DOHH2 (cell line): ENCODE data around the gene SPTBN2.

Experiments
- H3F3A ChIP-seq: fragments of 200-600 bp; sonication (generic), shearing (Covaris generic); 2 replicates; pipeline ENCODE4 v1.6.0; 2016; ENCODE audit warnings: antibody characterized with exemption, mild to moderate bottlenecking; ENCODE audit not compliant: control insufficient read depth, insufficient read depth
- H3K27ac ChIP-seq: fragments of 200-600 bp; sonication (generic); 2 replicates; pipeline ENCODE4 v1.5.1; 2014; ENCODE audit warnings: low read depth, mild to moderate bottlenecking, low read length, moderate library complexity
- H3K27me3 ChIP-seq: fragments of 200-600 bp; sonication (generic); 2 replicates; pipeline ENCODE4 v1.6.1; 2014; ENCODE audit warnings: mild to moderate bottlenecking, low read length, mixed read lengths; ENCODE audit not compliant: control insufficient read depth
- H3K36me3 ChIP-seq: fragments of 200-600 bp; sonication (generic); 2 replicates; pipeline ENCODE4 v1.6.1; 2014; ENCODE audit warnings: mild to moderate bottlenecking, low read length, moderate library complexity, mixed read lengths; ENCODE audit not compliant: control insufficient read depth
- H3K4me1 ChIP-seq: fragments of 200-600 bp; sonication (generic); 2 replicates; pipeline ENCODE4 v1.6.1; 2014; ENCODE audit warnings: mild to moderate bottlenecking, low read length, mixed read lengths; ENCODE audit not compliant: control insufficient read depth
- H3K4me2 ChIP-seq: fragments of 200-600 bp; sonication (generic); 2 replicates; pipeline ENCODE4 v1.6.0; 2014; ENCODE audit warnings: mild to moderate bottlenecking, low read length, moderate library complexity
- H3K4me3 ChIP-seq: fragments of 200-600 bp; sonication (generic); 2 replicates; pipeline ENCODE4 v1.5.1; 2014; ENCODE audit warnings: mild to moderate bottlenecking, low read length, mixed read lengths
- H3K79me2 ChIP-seq: fragments of 200-600 bp; sonication (generic); 2 replicates; pipeline ENCODE4 v1.6.1; 2014; ENCODE audit warnings: mild to moderate bottlenecking, low read length, mixed read lengths; ENCODE audit not compliant: control insufficient read depth
- H3K9me2 ChIP-seq: fragments of 200-600 bp; sonication (generic); replicated peaks from 2 replicates; pipeline ENCODE4 v1.6.1; 2014; ENCODE audit warnings: mild to moderate bottlenecking, low read length, mixed read lengths; ENCODE audit not compliant: control insufficient read depth
- H3K9me3 ChIP-seq: fragments of 200-600 bp; sonication (generic); 2 replicates; pipeline ENCODE4 v1.6.1; 2014; ENCODE audit warnings: antibody characterized with exemption, low read length, mixed read lengths; ENCODE audit not compliant: control insufficient read depth, insufficient read depth
- H4K20me1 ChIP-seq: fragments of 200-600 bp; sonication (generic); 2 replicates; pipeline ENCODE4 v1.6.0; 2014; ENCODE audit warnings: low read depth, mild to moderate bottlenecking, antibody characterized with exemption, low read length, moderate library complexity; ENCODE audit not compliant: control insufficient read depth, insufficient read depth
- CTCF ChIP-seq: fragments of 200-600 bp; sonication (generic); IDR thresholded peaks from one replicate; pipeline ENCODE4 v1.5.1; 2014; ENCODE audit warnings: antibody characterized with exemption, mild to moderate bottlenecking, low read depth, low read length; ENCODE audit not compliant: poor library complexity, severe bottlenecking
- EZH2phosphoT487 ChIP-seq: fragments of 200-600 bp; sonication (generic); IDR thresholded peaks from 2 replicates; pipeline ENCODE4 v1.6.1; 2017; ENCODE audit warnings: borderline replicate concordance, mild to moderate bottlenecking, antibody characterized with exemption, low read length, moderate library complexity, mixed read lengths

SPTBN2 gene

GRCh38 chr11:66693356-66694055 lies 35.5 kb downstream of the SPTBN2 start:
- peaks cover 80% of the 10 kb centered on the region for H3K36me3 ChIP-seq
- H4K20me1 ChIP-seq, result no peaks in the 10 kb centered on the region
- H3K4me2 ChIP-seq, result no peak overlapping the region
- no peak for TF ChIP-seq EZH2phosphoT487
- no peak for TF ChIP-seq CTCF
- H3K27ac ChIP-seq, result no peak overlapping the region
- H3K9me3 ChIP-seq, result no peaks in the 10 kb centered on the region
- H3K4me3 ChIP-seq, result no peak overlapping the region
- H3F3A ChIP-seq, result no peaks in the 10 kb centered on the region
- no peaks in the 10 kb centered on the region for H3K79me2 ChIP-seq
- no peaks in the 10 kb centered on the region for H3K9me2 ChIP-seq
- peaks cover 4% of the 10 kb centered on the region; the same call in 1 of the 2 replicates for H3K4me1 ChIP-seq
- H3K27me3 ChIP-seq, result no peaks in the 10 kb centered on the region

- no peaks in the 10 kb centered on the region for H3K79me2 ChIP-seq
- H3K4me1 ChIP-seq, result peaks cover 4% of the 10 kb centered on the region; the same call in 1 of the 2 replicates
- no peak overlapping the region for H3K4me3 ChIP-seq
- no peaks in the 10 kb centered on the region for H3K9me2 ChIP-seq
- TF ChIP-seq EZH2phosphoT487 (no peak), CTCF (no peak)
- H3K9me3 ChIP-seq, result no peaks in the 10 kb centered on the region
- H3F3A ChIP-seq, result no peaks in the 10 kb centered on the region
- no peaks in the 10 kb centered on the region for H4K20me1 ChIP-seq
- H3K27me3 ChIP-seq, result no peaks in the 10 kb centered on the region
- peaks cover 79% of the 10 kb centered on the region for H3K36me3 ChIP-seq
- no peak overlapping the region for H3K4me2 ChIP-seq
- H3K27ac ChIP-seq, result no peak overlapping the region
These were observed 36.1 kb downstream of the SPTBN2 start for GRCh38 chr11:66692871-66693331.

- H3K4me2 ChIP-seq, result no peak overlapping the region
- H3K9me3 ChIP-seq, result no peaks in the 10 kb centered on the region
- no peaks in the 10 kb centered on the region for H3K9me2 ChIP-seq
- no peak overlapping the region for H3K4me3 ChIP-seq
- H3K4me1 ChIP-seq, result peaks cover 4% of the 10 kb centered on the region; the same call in 1 of the 2 replicates
- no peaks in the 10 kb centered on the region for H3K27me3 ChIP-seq
- H3K79me2 ChIP-seq, result no peaks in the 10 kb centered on the region
- no peak for TF ChIP-seq EZH2phosphoT487
- TF ChIP-seq CTCF, result no peak
- peaks cover 78% of the 10 kb centered on the region for H3K36me3 ChIP-seq
- H3F3A ChIP-seq, result no peaks in the 10 kb centered on the region
- no peak overlapping the region for H3K27ac ChIP-seq
- no peaks in the 10 kb centered on the region for H4K20me1 ChIP-seq
These were observed 36.6 kb downstream of the SPTBN2 start for GRCh38 chr11:66692446-66692845.
